WTC11 (cell line): Measurements from ENCODE around the gene AGAP1. TPM values are rescaled to one million over a fixed set of nuclear protein-coding genes. Genes with fewer than 3 reads are reported as not detected.
A peak's percentile ranks its signal among the peaks of the same experiment; 100 is the strongest.

Experiments
- ATAC-seq: fragments of 200-7000 bp; cut with Tn5 transposase; 2 replicates; pipeline ENCODE4 v1.10.0; 2021; ENCODE audit warnings: mild to moderate bottlenecking, moderate library complexity
- CTCF ChIA-PET: fragments of 300-600 bp; sonication (Branson Sonifier 250); formaldehyde crosslinking; loops from one replicate; lab custom pipeline; 2021; ENCODE audit warnings: antibody characterized with exemption; lab: Charles Lee
- POLR2A ChIA-PET: fragments of 350-600 bp; sonication (Branson Sonifier 250); formaldehyde crosslinking; loops from one replicate; lab custom pipeline; 2021; ENCODE audit warnings: antibody characterized with exemption; lab: Charles Lee
- DNase-seq: peaks from one replicate; pipeline ENCODE4 v3.0.0; 2021; ENCODE audit warnings: low spot score
- H3K27ac Mint-ChIP-seq: 2 replicates; pipeline ENCODE4 v1.8.0; 2021; ENCODE audit warnings: mixed read lengths
- H3K27me3 Mint-ChIP-seq: 2 replicates; pipeline ENCODE4 v1.8.0; 2021; ENCODE audit warnings: low read depth, mild to moderate bottlenecking, moderate library complexity, mixed read lengths
- H3K36me3 Mint-ChIP-seq: 2 replicates; pipeline ENCODE4 v1.8.0; 2021; ENCODE audit warnings: mixed read lengths
- H3K4me1 Mint-ChIP-seq: 2 replicates; pipeline ENCODE4 v1.8.0; 2022; ENCODE audit warnings: mixed read lengths
- H3K4me3 Mint-ChIP-seq: 2 replicates; pipeline ENCODE4 v1.8.0; 2021; ENCODE audit warnings: mild to moderate bottlenecking, moderate library complexity, mixed read lengths
- H3K9me3 Mint-ChIP-seq: 2 replicates; pipeline ENCODE4 v1.8.0; 2021; ENCODE audit warnings: mixed read lengths
- ATF1 ChIP-seq: sonication (generic); formaldehyde crosslinking; IDR thresholded peaks from 2 replicates; pipeline ENCODE4 v1.8.1; 2023; ENCODE audit warnings: mild to moderate bottlenecking, moderate library complexity, missing genetic modification reagents
- CREB1 ChIP-seq: sonication (generic); formaldehyde crosslinking; IDR thresholded peaks from 2 replicates; pipeline ENCODE4 v1.8.0; 2023; ENCODE audit warnings: mild to moderate bottlenecking, missing genetic modification reagents
- CREM ChIP-seq: sonication (generic); formaldehyde crosslinking; IDR thresholded peaks from 2 replicates; pipeline ENCODE4 v1.8.1; 2022; ENCODE audit warnings: mild to moderate bottlenecking, missing genetic modification reagents, moderate library complexity
- E2F5 ChIP-seq: sonication (generic); formaldehyde crosslinking; IDR thresholded peaks from 2 replicates; pipeline ENCODE4 v1.8.1; 2022; ENCODE audit warnings: mild to moderate bottlenecking, moderate library complexity, missing genetic modification reagents
- MAX ChIP-seq: sonication (generic); formaldehyde crosslinking; IDR thresholded peaks from 2 replicates; pipeline ENCODE4 v1.8.0; 2022; ENCODE audit warnings: mild to moderate bottlenecking, missing genetic modification reagents
- MXD4 ChIP-seq: fragments of 250-450 bp; sonication (Bioruptor Pico); IDR thresholded peaks from 2 replicates; pipeline ENCODE4 v1.8.0; 2021; ENCODE audit warnings: mild to moderate bottlenecking, moderate library complexity, borderline replicate concordance
- ZNF219 ChIP-seq: sonication (generic); formaldehyde crosslinking; IDR thresholded peaks from 2 replicates; pipeline ENCODE4 v1.8.0; 2023; ENCODE audit warnings: missing genetic modification reagents, mild to moderate bottlenecking, borderline replicate concordance
- ZNF512 ChIP-seq: sonication (generic); formaldehyde crosslinking; IDR thresholded peaks from 2 replicates; pipeline ENCODE4 v1.8.1; 2022; ENCODE audit warnings: missing genetic modification reagents, borderline replicate concordance
- total RNA-seq: library from RNA; stranded (reverse); gene quantifications from 3 replicates; pipeline ENCODE4 v1.2.3, GENCODE V29; 2021
- TF ChIP-seq, protein P1 (sequence below): fragments of 250-450 bp; sonication (Bioruptor Pico); IDR thresholded peaks from 2 replicates; pipeline ENCODE4 v1.9.0; 2021; ENCODE audit warnings: mild to moderate bottlenecking
- TF ChIP-seq, protein P2 (sequence below): sonication (generic); formaldehyde crosslinking; IDR thresholded peaks from 2 replicates; pipeline ENCODE4 v1.8.0; 2023; ENCODE audit warnings: mild to moderate bottlenecking, missing genetic modification reagents

Gene AGAP1
- total RNA-seq, 1 experiment from 2014 or later: 49.3 TPM

DNA sequence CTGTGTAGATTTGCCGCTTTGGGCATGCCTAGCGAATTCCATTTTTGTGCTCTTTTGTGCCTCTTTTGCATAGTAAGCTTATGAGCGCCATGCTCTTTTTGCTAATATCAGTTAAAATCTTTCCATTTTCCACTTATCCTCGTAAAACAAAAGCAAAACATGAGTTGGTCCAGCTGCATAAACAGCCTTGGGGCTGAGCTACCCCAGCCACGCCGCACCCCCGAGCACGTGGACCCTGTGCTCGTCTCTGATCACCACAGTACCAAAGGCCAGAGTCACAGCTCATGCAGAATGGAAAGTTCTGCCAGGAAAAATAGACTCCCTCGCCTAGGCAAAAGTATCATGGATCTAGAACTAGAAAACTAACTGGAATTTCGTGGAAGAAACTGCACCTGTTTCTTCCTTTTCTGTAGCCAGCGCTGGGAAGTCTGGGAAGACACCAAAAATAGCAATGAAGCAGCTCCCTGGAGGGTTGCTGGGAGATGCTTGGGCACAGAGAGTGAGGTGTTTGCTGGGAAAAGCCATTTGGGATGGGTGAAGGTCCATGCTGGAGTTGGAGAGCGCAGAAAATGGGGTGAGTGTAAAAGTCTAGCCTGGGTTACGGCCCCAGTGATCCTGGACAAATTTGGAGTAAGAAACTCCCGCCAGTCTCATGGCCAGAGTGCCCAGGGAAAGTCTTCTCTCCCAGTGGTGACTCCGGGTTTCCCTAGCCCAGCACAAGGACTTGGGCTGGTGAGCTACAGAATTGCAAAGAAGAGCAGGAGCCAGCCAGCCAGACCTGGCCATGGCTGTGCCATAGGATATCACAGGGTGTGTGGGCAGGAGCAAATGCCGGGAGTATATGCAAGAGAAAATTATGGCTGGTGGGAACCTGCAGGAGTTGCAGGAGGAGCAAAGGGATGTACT lies 456.0 kb downstream of the AGAP1 start (continued):
- TF ChIP-seq, protein P1, sequence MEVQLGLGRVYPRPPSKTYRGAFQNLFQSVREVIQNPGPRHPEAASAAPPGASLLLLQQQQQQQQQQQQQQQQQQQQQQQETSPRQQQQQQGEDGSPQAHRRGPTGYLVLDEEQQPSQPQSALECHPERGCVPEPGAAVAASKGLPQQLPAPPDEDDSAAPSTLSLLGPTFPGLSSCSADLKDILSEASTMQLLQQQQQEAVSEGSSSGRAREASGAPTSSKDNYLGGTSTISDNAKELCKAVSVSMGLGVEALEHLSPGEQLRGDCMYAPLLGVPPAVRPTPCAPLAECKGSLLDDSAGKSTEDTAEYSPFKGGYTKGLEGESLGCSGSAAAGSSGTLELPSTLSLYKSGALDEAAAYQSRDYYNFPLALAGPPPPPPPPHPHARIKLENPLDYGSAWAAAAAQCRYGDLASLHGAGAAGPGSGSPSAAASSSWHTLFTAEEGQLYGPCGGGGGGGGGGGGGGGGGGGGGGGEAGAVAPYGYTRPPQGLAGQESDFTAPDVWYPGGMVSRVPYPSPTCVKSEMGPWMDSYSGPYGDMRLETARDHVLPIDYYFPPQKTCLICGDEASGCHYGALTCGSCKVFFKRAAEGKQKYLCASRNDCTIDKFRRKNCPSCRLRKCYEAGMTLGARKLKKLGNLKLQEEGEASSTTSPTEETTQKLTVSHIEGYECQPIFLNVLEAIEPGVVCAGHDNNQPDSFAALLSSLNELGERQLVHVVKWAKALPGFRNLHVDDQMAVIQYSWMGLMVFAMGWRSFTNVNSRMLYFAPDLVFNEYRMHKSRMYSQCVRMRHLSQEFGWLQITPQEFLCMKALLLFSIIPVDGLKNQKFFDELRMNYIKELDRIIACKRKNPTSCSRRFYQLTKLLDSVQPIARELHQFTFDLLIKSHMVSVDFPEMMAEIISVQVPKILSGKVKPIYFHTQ (CRISPR knock-in tag): no peak
- TF ChIP-seq ATF1 (no peak), MXD4 (CRISPR knock-in tag) (no peak), ZNF219 (CRISPR knock-in tag) (no peak), ZNF512 (no peak), CREB1 (CRISPR knock-in tag) (no peak), E2F5 (no peak)

GRCh38 chr2:235950473-235950809 lies 456.6 kb downstream of the AGAP1 start:
- DNase-seq: no peak
- CTCF ChIA-PET: interaction anchor here (0.6 to 3.1 kb wide), 11 partner anchors 13 to 230 kb away, joined by 3 to 16 read pairs (median 6); no protein-coding TSS in a partner anchor

More at GRCh38 chr2:235950473-235950809, 456.6 kb downstream of the AGAP1 start:
- Mint-ChIP-seq H3K36me3 (no peaks in the 10 kb centered on the region), H3K9me3 (no peaks in the 10 kb centered on the region), H3K4me3 (no peak overlapping the region), H3K27ac (peak overlapping the region; percentile 83; the same call in 1 of the 2 replicates), H3K27me3 (no peaks in the 10 kb centered on the region), H3K4me1 (peaks cover 49% of the 10 kb centered on the region)
- POLR2A ChIA-PET: no interaction called here
- ATAC-seq: peak; percentile 69
- TF ChIP-seq ZNF219 (CRISPR knock-in tag) (no peak), CREM (CRISPR knock-in tag) (no peak), MAX (CRISPR knock-in tag) (no peak)
- TF ChIP-seq, protein P2, sequence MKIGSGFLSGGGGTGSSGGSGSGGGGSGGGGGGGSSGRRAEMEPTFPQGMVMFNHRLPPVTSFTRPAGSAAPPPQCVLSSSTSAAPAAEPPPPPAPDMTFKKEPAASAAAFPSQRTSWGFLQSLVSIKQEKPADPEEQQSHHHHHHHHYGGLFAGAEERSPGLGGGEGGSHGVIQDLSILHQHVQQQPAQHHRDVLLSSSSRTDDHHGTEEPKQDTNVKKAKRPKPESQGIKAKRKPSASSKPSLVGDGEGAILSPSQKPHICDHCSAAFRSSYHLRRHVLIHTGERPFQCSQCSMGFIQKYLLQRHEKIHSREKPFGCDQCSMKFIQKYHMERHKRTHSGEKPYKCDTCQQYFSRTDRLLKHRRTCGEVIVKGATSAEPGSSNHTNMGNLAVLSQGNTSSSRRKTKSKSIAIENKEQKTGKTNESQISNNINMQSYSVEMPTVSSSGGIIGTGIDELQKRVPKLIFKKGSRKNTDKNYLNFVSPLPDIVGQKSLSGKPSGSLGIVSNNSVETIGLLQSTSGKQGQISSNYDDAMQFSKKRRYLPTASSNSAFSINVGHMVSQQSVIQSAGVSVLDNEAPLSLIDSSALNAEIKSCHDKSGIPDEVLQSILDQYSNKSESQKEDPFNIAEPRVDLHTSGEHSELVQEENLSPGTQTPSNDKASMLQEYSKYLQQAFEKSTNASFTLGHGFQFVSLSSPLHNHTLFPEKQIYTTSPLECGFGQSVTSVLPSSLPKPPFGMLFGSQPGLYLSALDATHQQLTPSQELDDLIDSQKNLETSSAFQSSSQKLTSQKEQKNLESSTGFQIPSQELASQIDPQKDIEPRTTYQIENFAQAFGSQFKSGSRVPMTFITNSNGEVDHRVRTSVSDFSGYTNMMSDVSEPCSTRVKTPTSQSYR (CRISPR knock-in tag): no peak
- TF ChIP-seq, protein P1 (CRISPR knock-in tag): no peak
